Body of pancreas (tissue), 4 donors: ENCODE data around the gene BPTF. TPM values are rescaled to one million over a fixed set of nuclear protein-coding genes. Genes with fewer than 3 reads are reported as not detected.

ENCODE experiments used
- ATAC-seq: fragments of 150-250 bp; one replicate; pipeline ENCODE4 v1.9.1; 2016
- DNase-seq, 4 donors: peaks; one replicate each; pipeline ENCODE4 v3.0.0-alpha.2; 2019
- H3K27ac ChIP-seq, 4 donors: fragments of 200-600 bp; sonication (generic); 1 replicate in 3 of 4; 2 replicates in 1 of 4; pipeline versions ENCODE4 v1.5.1 to v1.6.1; 2016 to 2019; ENCODE audit warnings: mild to moderate bottlenecking in 1 of 4, mixed read lengths in 1 of 4, moderate library complexity in 1 of 4
- H3K27me3 ChIP-seq, 2 donors: fragments of 200-600 bp; sonication (generic); one replicate each; pipeline ENCODE4 v1.6.0; 2016; ENCODE audit warnings: mild to moderate bottlenecking in 1 of 2
- H3K36me3 ChIP-seq, 2 donors: fragments of 200-600 bp; sonication (generic); replicated peaks in 1 of 2; 2 replicates each; pipeline ENCODE4 v1.5.1; 2016; ENCODE audit warnings: low read depth in 2 of 2; ENCODE audit not compliant: insufficient read depth in 1 of 2
- H3K4me1 ChIP-seq: fragments of 200-600 bp; sonication (generic); one replicate; pipeline ENCODE4 v1.6.0; 2016
- H3K4me3 ChIP-seq, 2 donors: fragments of 200-600 bp; sonication (generic); 1 replicate in 1 of 2; 2 replicates in 1 of 2; pipeline ENCODE4 v1.5.1; 2016 to 2019
- H3K9me3 ChIP-seq, 3 donors: fragments of 200-600 bp; sonication (generic); 1 replicate in 2 of 3; 2 replicates in 1 of 3; pipeline ENCODE4 v1.5.1; 2016
- POLR2A ChIP-seq, 3 donors: fragments of 450-650 bp; IDR thresholded peaks; one replicate each; pipeline ENCODE4 v1.6.1; 2016; ENCODE audit warnings: antibody characterized with exemption in 3 of 3, mild to moderate bottlenecking in 2 of 3
- WGBS, 2 donors: methylation state at CpG; one replicate each; pipeline ENCODE4 v1.1.5; 2017; 5-methylcytosine and 5-hydroxymethylcytosine counted together
- intact Hi-C: fragments of 100-400 bp; cut with DNase I; formaldehyde crosslinking; loops from one replicate; pipeline ENCODE4 v1.15.1; 2023
- total RNA-seq, 2 donors: library from RNA; depleted of rRNA; stranded (reverse); fragments of >200 nt; gene quantifications; one replicate each; pipeline ENCODE4 v1.1.0, GENCODE V29; 2016
- TF ChIP-seq, protein P1 (sequence below), 7 experiments: fragments of 450-650 bp in 4 of 7; fragments of 200-600 bp in 3 of 7; sonication (generic) in 3 of 7; IDR thresholded peaks; one replicate each; pipeline ENCODE4 v1.5.1; 2016 to 2019; ENCODE audit warnings: antibody characterized with exemption in 7 of 7

BPTF gene
- total RNA-seq, 2 donors from 2014 or later = 44.6 to 74.5 TPM

- TF ChIP-seq, protein P1, sequence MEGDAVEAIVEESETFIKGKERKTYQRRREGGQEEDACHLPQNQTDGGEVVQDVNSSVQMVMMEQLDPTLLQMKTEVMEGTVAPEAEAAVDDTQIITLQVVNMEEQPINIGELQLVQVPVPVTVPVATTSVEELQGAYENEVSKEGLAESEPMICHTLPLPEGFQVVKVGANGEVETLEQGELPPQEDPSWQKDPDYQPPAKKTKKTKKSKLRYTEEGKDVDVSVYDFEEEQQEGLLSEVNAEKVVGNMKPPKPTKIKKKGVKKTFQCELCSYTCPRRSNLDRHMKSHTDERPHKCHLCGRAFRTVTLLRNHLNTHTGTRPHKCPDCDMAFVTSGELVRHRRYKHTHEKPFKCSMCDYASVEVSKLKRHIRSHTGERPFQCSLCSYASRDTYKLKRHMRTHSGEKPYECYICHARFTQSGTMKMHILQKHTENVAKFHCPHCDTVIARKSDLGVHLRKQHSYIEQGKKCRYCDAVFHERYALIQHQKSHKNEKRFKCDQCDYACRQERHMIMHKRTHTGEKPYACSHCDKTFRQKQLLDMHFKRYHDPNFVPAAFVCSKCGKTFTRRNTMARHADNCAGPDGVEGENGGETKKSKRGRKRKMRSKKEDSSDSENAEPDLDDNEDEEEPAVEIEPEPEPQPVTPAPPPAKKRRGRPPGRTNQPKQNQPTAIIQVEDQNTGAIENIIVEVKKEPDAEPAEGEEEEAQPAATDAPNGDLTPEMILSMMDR (IDR thresholded peaks at IDR 0.05) = no peak
- H3K4me3 ChIP-seq = no peak overlapping the region
- H3K36me3 ChIP-seq = no peaks in the 10 kb centered on the region
- no peak for DNase-seq
- 88 to 89% methylated on average over 2 of the region's 2 CpGs for WGBS, 2 donors
- no peaks in the 10 kb centered on the region for H3K27me3 ChIP-seq
- H3K9me3 ChIP-seq = no peaks in the 10 kb centered on the region
- intact Hi-C loops = no loop called here
- H3K27ac ChIP-seq = no peak overlapping the region
- peaks cover 19% of the 10 kb centered on the region for H3K4me1 ChIP-seq
- ATAC-seq = no peak
These were observed 173.2 kb downstream of the BPTF start for GRCh38 chr17:67998466-67998865.

DNA sequence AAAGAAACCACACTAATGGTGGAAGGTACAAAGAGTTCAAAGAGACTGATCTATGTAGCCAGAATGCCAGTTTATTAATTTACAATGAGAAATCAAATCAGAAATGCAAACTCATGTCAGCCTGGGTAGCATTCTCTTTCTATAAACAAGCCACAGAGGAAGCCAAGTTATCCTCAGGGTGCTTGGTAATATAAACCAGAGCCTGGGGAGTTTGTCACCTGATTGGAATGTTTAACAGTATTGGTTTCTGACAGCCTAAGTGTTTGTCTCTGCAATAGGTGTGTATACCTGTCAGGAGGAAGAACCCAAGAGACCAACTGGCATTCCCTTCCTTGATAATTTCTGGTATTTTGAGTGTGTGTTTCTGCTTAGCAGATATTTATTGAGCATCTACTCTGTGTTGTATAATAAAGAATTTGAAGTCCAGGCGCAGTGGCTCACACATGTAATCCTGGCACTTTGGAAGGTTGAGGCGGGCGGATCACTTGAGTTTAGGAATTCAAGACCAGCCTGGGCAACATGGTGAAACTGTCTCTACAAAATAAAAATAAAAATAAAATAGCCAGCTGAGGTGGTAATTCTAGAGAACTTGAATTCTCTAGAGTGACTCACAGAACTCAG, 174.1 kb downstream of the BPTF start:
- H3K36me3 ChIP-seq = no peaks in the 10 kb centered on the region
- intact Hi-C loops = no loop called here
- no peak overlapping the region for H3K4me3 ChIP-seq
- DNase-seq (no peak), ATAC-seq (no peak)
- TF ChIP-seq, protein P1 (IDR thresholded peaks at IDR 0.05) = no peak
- no peak for TF ChIP-seq POLR2A (IDR thresholded peaks at IDR 0.05)
- no peaks in the 10 kb centered on the region for H3K27me3 ChIP-seq
- WGBS, 2 donors = 93 to 97% methylated on average over 3 of the region's 3 CpGs
- no peak overlapping the region for H3K27ac ChIP-seq
- peaks cover 16% of the 10 kb centered on the region for H3K4me1 ChIP-seq
- H3K9me3 ChIP-seq = no peaks in the 10 kb centered on the region

- ATAC-seq (no peak), DNase-seq (no peak)
- no peak overlapping the region for H3K27ac ChIP-seq
- TF ChIP-seq, protein P1 (IDR thresholded peaks at IDR 0.05) = no peak
- TF ChIP-seq POLR2A (IDR thresholded peaks at IDR 0.05) = no peak
- no peaks in the 10 kb centered on the region for H3K27me3 ChIP-seq
- intact Hi-C loops = no loop called here
- H3K9me3 ChIP-seq = no peaks in the 10 kb centered on the region
- H3K36me3 ChIP-seq = no peaks in the 10 kb centered on the region
- 73 to 86% methylated on average over 3 of the region's 3 CpGs for WGBS, 2 donors
- no peak overlapping the region for H3K4me3 ChIP-seq
- no peaks in the 10 kb centered on the region for H3K4me1 ChIP-seq
These were observed 178.9 kb downstream of the BPTF start for GRCh38 chr17:68004201-68004600.

GRCh38 chr17:68006797-68007196, 181.5 kb downstream of the BPTF start:
- no peak for TF ChIP-seq POLR2A (IDR thresholded peaks at IDR 0.05)
- TF ChIP-seq, protein P1 (IDR thresholded peaks at IDR 0.05) = no peak
- ATAC-seq (no peak), DNase-seq (no peak)
- Histone ChIP-seq H3K36me3 (no peaks in the 10 kb centered on the region), H3K27ac (no peak overlapping the region), H3K4me3 (no peak overlapping the region), H3K27me3 (no peaks in the 10 kb centered on the region), H3K4me1 (no peaks in the 10 kb centered on the region), H3K9me3 (no peaks in the 10 kb centered on the region)
- WGBS, 2 donors = 76 to 80% methylated on average over 1 to 6 of the region's 6 CpGs
- intact Hi-C loops = no loop called here

DNA sequence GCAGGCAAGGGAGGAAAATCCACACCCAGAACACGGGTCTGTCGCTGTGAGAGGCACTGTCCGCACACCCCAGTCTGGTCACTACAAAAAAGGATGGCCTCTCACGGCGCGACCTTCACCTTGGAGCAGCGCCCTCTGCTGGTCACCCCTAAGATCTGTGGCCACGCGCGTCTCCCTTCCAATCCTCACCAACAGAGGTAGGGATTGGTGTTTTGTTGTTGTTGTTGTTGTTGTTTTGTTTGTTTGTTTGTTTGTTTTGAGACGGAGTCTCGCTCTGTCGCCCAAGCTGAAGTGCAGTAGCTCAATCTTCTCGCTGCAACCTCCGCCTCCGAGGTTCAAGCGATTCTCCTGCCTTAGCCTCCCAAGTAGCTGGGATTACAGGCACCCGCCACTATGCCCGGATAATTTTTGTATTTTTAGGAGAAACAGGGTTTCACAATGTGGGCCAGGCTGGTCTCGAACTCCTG, 185.9 kb downstream of the BPTF start:
- no peaks in the 10 kb centered on the region for H3K36me3 ChIP-seq
- DNase-seq (peak; percentile 40 to 61 (median 53)), ATAC-seq (peak; percentile 71)
- intact Hi-C loops = no loop called here
- H3K4me3 ChIP-seq = no peak overlapping the region
- WGBS, 2 donors = 36 to 61% methylated on average over 12 to 20 of the region's 20 CpGs
- H3K27me3 ChIP-seq = no peaks in the 10 kb centered on the region
- H3K27ac ChIP-seq = no peak overlapping the region
- no peaks in the 10 kb centered on the region for H3K4me1 ChIP-seq
- TF ChIP-seq, protein P1 (IDR thresholded peaks at IDR 0.05) = peak; percentile 21 to 83 (median 53)
- TF ChIP-seq POLR2A (IDR thresholded peaks at IDR 0.05) = no peak
- H3K9me3 ChIP-seq = no peaks in the 10 kb centered on the region
